Sigmoid colon (tissue), 7 donors: Measurements from ENCODE around the gene CFAP91. TPM values are rescaled to one million over a fixed set of nuclear protein-coding genes. Genes with fewer than 3 reads are reported as not detected.
A peak's percentile ranks its signal among the peaks of the same experiment; 100 is the strongest.

Source experiments
- DNase-seq: peaks from one replicate; pipeline ENCODE4 v3.0.0-alpha.2; 2019
- H3K27ac ChIP-seq, 4 donors: fragments of 200-600 bp; sonication (generic); one replicate each; pipeline ENCODE4 v1.5.1; 2016 to 2019; ENCODE audit warnings: mild to moderate bottlenecking in 1 of 4
- H3K27me3 ChIP-seq, 3 donors: fragments of 200-600 bp; sonication (generic); one replicate each; pipeline ENCODE4 v1.5.1; 2019; ENCODE audit warnings: mild to moderate bottlenecking in 1 of 3
- H3K36me3 ChIP-seq, 4 donors: fragments of 200-600 bp; sonication (generic); one replicate each; pipeline ENCODE4 v1.5.1; 2016 to 2019
- H3K4me1 ChIP-seq, 4 donors: fragments of 200-600 bp; sonication (generic); one replicate each; pipeline ENCODE4 v1.5.1; 2017 to 2019
- H3K4me3 ChIP-seq, 4 donors: fragments of 200-600 bp; sonication (generic); one replicate each; pipeline ENCODE4 v1.5.1; 2017 to 2019; ENCODE audit warnings: mild to moderate bottlenecking in 2 of 4, moderate library complexity in 1 of 4
- H3K9me3 ChIP-seq, 4 donors: fragments of 200-600 bp in 3 of 4; sonication (generic) in 3 of 4; one replicate each; pipeline versions ENCODE4 v1.5.1 to v1.6.1; 2013 to 2019
- EP300 ChIP-seq, 4 donors: sonication (generic); formaldehyde crosslinking; IDR thresholded peaks; one replicate each; pipeline ENCODE4 v1.6.1; 2017; ENCODE audit warnings: antibody characterized with exemption in 4 of 4
- POLR2A ChIP-seq, 2 donors: fragments of 450-650 bp; IDR thresholded peaks; one replicate each; pipeline ENCODE4 v1.6.1; 2016; ENCODE audit warnings: antibody characterized with exemption in 2 of 2, mild to moderate bottlenecking in 2 of 2, moderate library complexity in 2 of 2
- POLR2AphosphoS5 ChIP-seq, 4 donors: sonication (generic); formaldehyde crosslinking; IDR thresholded peaks; one replicate each; pipeline ENCODE4 v1.6.1; 2017; ENCODE audit warnings: antibody characterized with exemption in 4 of 4
- WGBS, 2 donors: extraction: QIAGEN DNeasy Blood & Tissue Kit; methylation state at CpG; one replicate each; pipeline ENCODE4 v1.1.7; 2013; 5-methylcytosine and 5-hydroxymethylcytosine counted together
- intact Hi-C: fragments of 100-400 bp; cut with DNase I; formaldehyde crosslinking; loops from one replicate; pipeline ENCODE4 v1.15.1; 2023
- polyA plus RNA-seq, 3 donors: library from polyadenylated mRNA; stranded (reverse); fragments of 200-250 nt; gene quantifications; one replicate each; pipeline ENCODE4 v1.2.3, GENCODE V29; 2013
- total RNA-seq, 4 donors: library from RNA; depleted of rRNA; stranded (reverse); fragments of >200 nt; gene quantifications; one replicate each; pipeline ENCODE4 v1.1.0, GENCODE V29; 2016
- TF ChIP-seq, protein P1 (sequence below), 4 experiments: fragments of 450-650 bp in 3 of 4; fragments of 200-600 bp in 1 of 4; IDR thresholded peaks; one replicate each; pipeline ENCODE4 v1.5.1; 2016 to 2019; ENCODE audit warnings: antibody characterized with exemption in 4 of 4, mild to moderate bottlenecking in 3 of 4, moderate library complexity in 2 of 4
- donor health status: healthy with polysubstance abuse.
- donor health status: Bipolar disorder and iron deficiency.
- donor health status: healthy.

The CFAP91 gene
- total and polyA plus RNA-seq, 7 donors = 0.39 to 11.8 (median 1.4) TPM

DNA sequence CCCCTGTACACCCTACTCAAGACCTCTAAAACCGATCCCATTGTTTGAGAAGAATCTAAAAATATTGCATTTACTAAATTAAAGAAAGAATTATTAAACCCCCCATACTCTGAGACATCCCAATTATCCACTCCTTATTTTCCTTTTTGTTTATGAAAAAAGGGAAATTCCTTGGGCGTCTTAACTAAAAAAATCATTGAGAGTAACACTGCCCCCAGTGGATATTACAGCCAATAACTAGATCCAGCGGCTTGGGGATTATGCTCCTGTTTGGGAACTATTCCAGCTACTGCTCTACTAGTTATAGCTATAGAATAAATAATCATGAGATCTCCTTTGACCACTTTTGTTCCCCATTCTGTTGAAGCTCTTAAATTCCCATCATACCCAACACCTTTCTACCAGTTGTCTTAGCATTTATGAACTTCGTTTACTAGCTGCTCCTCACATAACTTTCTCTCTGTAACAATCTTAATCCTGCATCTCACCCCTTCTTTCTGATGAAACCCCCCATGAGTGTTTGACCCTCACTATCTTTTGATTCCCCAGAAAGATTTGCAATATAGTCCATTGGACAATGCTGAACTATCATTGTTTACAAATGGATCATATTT lies 12.7 kb upstream of the CFAP91 start:
- 48 to 54% methylated on average over 4 of the region's 4 CpGs for WGBS, 2 donors
- Histone ChIP-seq H3K4me1 (no peaks in the 10 kb centered on the region), H3K9me3 (no peaks in the 10 kb centered on the region), H3K36me3 (no peaks in the 10 kb centered on the region), H3K27me3 (no peaks in the 10 kb centered on the region), H3K27ac (no peak overlapping the region), H3K4me3 (no peak overlapping the region)
- intact Hi-C loops = no loop called here
- no peak for TF ChIP-seq POLR2AphosphoS5 (IDR thresholded peaks at IDR 0.05)
- TF ChIP-seq, protein P1, sequence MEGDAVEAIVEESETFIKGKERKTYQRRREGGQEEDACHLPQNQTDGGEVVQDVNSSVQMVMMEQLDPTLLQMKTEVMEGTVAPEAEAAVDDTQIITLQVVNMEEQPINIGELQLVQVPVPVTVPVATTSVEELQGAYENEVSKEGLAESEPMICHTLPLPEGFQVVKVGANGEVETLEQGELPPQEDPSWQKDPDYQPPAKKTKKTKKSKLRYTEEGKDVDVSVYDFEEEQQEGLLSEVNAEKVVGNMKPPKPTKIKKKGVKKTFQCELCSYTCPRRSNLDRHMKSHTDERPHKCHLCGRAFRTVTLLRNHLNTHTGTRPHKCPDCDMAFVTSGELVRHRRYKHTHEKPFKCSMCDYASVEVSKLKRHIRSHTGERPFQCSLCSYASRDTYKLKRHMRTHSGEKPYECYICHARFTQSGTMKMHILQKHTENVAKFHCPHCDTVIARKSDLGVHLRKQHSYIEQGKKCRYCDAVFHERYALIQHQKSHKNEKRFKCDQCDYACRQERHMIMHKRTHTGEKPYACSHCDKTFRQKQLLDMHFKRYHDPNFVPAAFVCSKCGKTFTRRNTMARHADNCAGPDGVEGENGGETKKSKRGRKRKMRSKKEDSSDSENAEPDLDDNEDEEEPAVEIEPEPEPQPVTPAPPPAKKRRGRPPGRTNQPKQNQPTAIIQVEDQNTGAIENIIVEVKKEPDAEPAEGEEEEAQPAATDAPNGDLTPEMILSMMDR (IDR thresholded peaks at IDR 0.05) = peak in 2 of 4 experiments; percentile 2 to 35
- no peak for DNase-seq

DNA sequence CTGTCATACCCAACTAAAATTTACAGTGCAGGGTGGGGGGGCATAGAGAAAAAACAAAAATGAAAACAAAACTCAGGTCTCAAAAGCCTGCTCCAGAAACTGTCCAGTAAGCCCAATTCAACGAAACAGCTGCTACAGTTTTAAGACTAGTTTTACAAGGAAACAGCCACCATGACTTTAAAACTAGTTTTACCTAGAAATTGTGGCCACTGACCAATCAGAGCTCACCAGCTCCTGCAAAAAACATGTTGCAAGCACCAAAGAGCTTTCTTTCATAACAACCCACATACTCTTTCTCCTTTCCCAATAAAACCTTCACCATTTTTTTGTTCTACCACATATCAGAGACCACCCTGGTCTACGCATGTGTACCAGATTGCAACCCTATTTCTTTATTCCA lies 7.3 kb upstream of the CFAP91 start:
- intact Hi-C loops = no loop called here
- no peaks in the 10 kb centered on the region for H3K9me3 ChIP-seq
- no peak for DNase-seq
- no peak for TF ChIP-seq POLR2A (IDR thresholded peaks at IDR 0.05)
- TF ChIP-seq EP300 (IDR thresholded peaks at IDR 0.05) = no peak
- TF ChIP-seq POLR2AphosphoS5 (IDR thresholded peaks at IDR 0.05) = no peak
- TF ChIP-seq, protein P1 (IDR thresholded peaks at IDR 0.05) = no peak
- H3K4me1 ChIP-seq = no peaks in the 10 kb centered on the region
- WGBS, 2 donors = 92 to 93% methylated on average over 2 of the region's 2 CpGs
- H3K27me3 ChIP-seq = no peaks in the 10 kb centered on the region
- no peaks in the 10 kb centered on the region for H3K36me3 ChIP-seq
- no peak overlapping the region for H3K4me3 ChIP-seq
- H3K27ac ChIP-seq = no peak overlapping the region

GRCh38 chr3:119697394-119697793 lies 5.4 kb upstream of the CFAP91 start:
- TF ChIP-seq, protein P1 (IDR thresholded peaks at IDR 0.05) = no peak
- TF ChIP-seq EP300 (IDR thresholded peaks at IDR 0.05) (no peak), POLR2AphosphoS5 (IDR thresholded peaks at IDR 0.05) (no peak), POLR2A (IDR thresholded peaks at IDR 0.05) (no peak)
- Histone ChIP-seq H3K4me1 (peaks cover 0 to 4% (median 1%) of the 10 kb centered on the region in 4 donors), H3K9me3 (no peaks in the 10 kb centered on the region), H3K36me3 (no peaks in the 10 kb centered on the region), H3K4me3 (no peak overlapping the region), H3K27ac (no peak overlapping the region), H3K27me3 (no peaks in the 10 kb centered on the region)
- WGBS, 2 donors = 79 to 82% methylated on average over 5 of the region's 5 CpGs
- intact Hi-C loops = no loop called here
- DNase-seq = no peak

DNA sequence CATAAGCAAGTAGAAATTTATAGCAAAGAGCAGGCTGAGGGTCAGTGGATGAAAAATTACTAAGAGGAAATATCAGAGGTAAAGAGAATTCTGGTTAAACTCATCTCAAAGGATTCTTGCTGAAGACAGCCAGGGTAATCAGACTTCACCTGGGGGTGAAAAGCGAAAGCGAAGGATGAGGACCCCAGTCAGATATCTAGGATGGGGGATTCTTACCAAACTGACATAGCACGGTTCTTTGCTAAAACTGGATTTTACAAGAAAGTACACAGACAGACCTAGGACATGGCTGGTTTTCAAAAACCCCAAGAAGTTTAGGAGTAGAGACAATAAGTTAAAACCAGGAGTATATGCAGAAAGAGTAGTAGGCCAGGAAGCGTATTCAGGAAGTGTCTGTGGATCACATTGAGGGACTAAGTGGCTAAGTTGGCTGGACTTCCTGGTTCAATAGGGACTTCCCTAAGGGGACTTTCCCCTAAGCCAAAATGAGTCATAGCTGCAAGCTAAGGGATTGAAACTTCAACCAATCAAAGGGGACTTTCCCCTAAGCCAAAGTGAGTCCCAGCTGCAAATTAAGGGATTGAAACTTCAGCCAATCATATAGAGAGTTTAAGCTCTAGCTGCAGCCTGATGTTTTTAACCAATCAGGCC lies 2.4 kb upstream of the CFAP91 start:
- no peak for DNase-seq
- Histone ChIP-seq H3K27me3 (no peaks in the 10 kb centered on the region), H3K4me3 (no peak overlapping the region), H3K4me1 (peaks cover 0 to 17% (median 13%) of the 10 kb centered on the region in 4 donors), H3K36me3 (no peaks in the 10 kb centered on the region), H3K27ac (no peak overlapping the region), H3K9me3 (no peaks in the 10 kb centered on the region)
- TF ChIP-seq EP300 (IDR thresholded peaks at IDR 0.05) (no peak), POLR2AphosphoS5 (IDR thresholded peaks at IDR 0.05) (no peak), POLR2A (IDR thresholded peaks at IDR 0.05) (no peak)
- TF ChIP-seq, protein P1 (IDR thresholded peaks at IDR 0.05) = no peak
- intact Hi-C loops = loop anchor here (10.0 kb wide), 2 partner anchors 394 to 854 kb away; partner anchors contain the start of gene GSK3B
- WGBS, 2 donors = 83 to 88% methylated on average over 4 of the region's 4 CpGs
